ENCODE results near the gene C11orf91.
"Not testable (repeated sequence)": the region's sequence is repeated elsewhere in the genome, so short reads cannot be mapped to it uniquely, and the experiment has no call there.

C11orf91 gene

GRCh38 chr11:33721426-33721825, 20.8 kb upstream of the C11orf91 start:
- peak; percentile 80 for DNase-seq

GRCh38 chr11:33719587-33719986, 19.0 kb upstream of the C11orf91 start:
- DNase-seq: no peak

- no peak for DNase-seq
Measured at GRCh38 chr11:33718440-33718839, 17.8 kb upstream of the C11orf91 start.

GRCh38 chr11:33716243-33716642, 15.6 kb upstream of the C11orf91 start:
- DNase-seq: no peak

GRCh38 chr11:33713856-33714398, 13.3 kb upstream of the C11orf91 start:
- DNase-seq: no peak

- DNase-seq: no peak
Measured at GRCh38 chr11:33713151-33713855, 12.7 kb upstream of the C11orf91 start.

GRCh38 chr11:33712436-33712835, 11.8 kb upstream of the C11orf91 start:
- no peak for DNase-seq

- no peak for DNase-seq
Measured at GRCh38 chr11:33709466-33709865, 8.8 kb upstream of the C11orf91 start.

GRCh38 chr11:33708985-33709384, 8.4 kb upstream of the C11orf91 start:
- DNase-seq: no peak

- not testable (repeated sequence) for DNase-seq
Measured at GRCh38 chr11:33707831-33708230, 7.2 kb upstream of the C11orf91 start.

- DNase-seq: no peak
Measured at GRCh38 chr11:33706966-33707365, 6.3 kb upstream of the C11orf91 start.

- no peak for DNase-seq
Measured at GRCh38 chr11:33706546-33706945, 5.9 kb upstream of the C11orf91 start.

GRCh38 chr11:33704240-33705002, 3.8 kb upstream of the C11orf91 start:
- DNase-seq: no peak

GRCh38 chr11:33703788-33704187, 3.2 kb upstream of the C11orf91 start:
- DNase-seq: no peak

- DNase-seq: peak; percentile 40
Measured at GRCh38 chr11:33703234-33703633, 2.6 kb upstream of the C11orf91 start.

GRCh38 chr11:33701302-33702230, 940 bp upstream of the C11orf91 start:
- peak; percentile 62 for DNase-seq

- DNase-seq: no peak
Measured at GRCh38 chr11:33700063-33700501, 544 bp downstream of the C11orf91 start.

- DNase-seq: no peak
Measured at GRCh38 chr11:33699515-33700062, 1.0 kb downstream of the C11orf91 start.

- no peak for DNase-seq
Measured at GRCh38 chr11:33698921-33699320, 1.7 kb downstream of the C11orf91 start.

GRCh38 chr11:33697997-33698396, 2.6 kb downstream of the C11orf91 start:
- no peak for DNase-seq

- DNase-seq: no peak
Measured at GRCh38 chr11:33696931-33697638, 3.5 kb downstream of the C11orf91 start.

- no peak for DNase-seq
Measured at GRCh38 chr11:33696411-33696810, 4.2 kb downstream of the C11orf91 start.

Data from suppressor macrophage treated with lipopolysaccharide for 4 hours (primary cell).